ENCODE results near the gene BOC. TPM values are rescaled to one million over a fixed set of nuclear protein-coding genes. Genes with fewer than 3 reads are reported as not detected.

Gene BOC
- total RNA-seq, 1 experiment from 2014 or later: 3.5 TPM

- Histone ChIP-seq H3K23me2 (ENCODE audit: insufficient read length, low read depth, low read length, poor library complexity, severe bottlenecking) (no peaks in the 10 kb centered on the region), H4K91ac (ENCODE audit: insufficient read length, low read depth, low read length) (no peak overlapping the region), H3K4me2 (ENCODE audit: insufficient read depth, insufficient read length, low read length) (no peak overlapping the region), H2AK5ac (ENCODE audit: insufficient read length, low read length) (no peak overlapping the region), H3K18ac (ENCODE audit: insufficient read length, low read depth, low read length) (no peak overlapping the region), H3K27ac (ENCODE audit: insufficient read length, low read depth, low read length) (no peak overlapping the region), H4K20me1 (ENCODE audit: control insufficient read depth, insufficient read depth, insufficient read length) (no peaks in the 10 kb centered on the region), H3K23ac (ENCODE audit: insufficient read length, low read depth, low read length) (no peak overlapping the region), H3K79me2 (ENCODE audit: insufficient read depth, low read length) (no peaks in the 10 kb centered on the region), H2BK15ac (ENCODE audit: low read depth, low read length) (no peak overlapping the region), H3K56ac (ENCODE audit: insufficient read length, low read depth, low read length) (no peak overlapping the region), H3K79me1 (ENCODE audit: insufficient read depth, low read depth, low read length, poor library complexity, severe bottlenecking) (no peaks in the 10 kb centered on the region), H2AFZ (ENCODE audit: low read length) (no peak overlapping the region), H3K4ac (ENCODE audit: low read depth, low read length) (no peak overlapping the region), H3T11ph (ENCODE audit: low read length) (no peak overlapping the region), H4K5ac (ENCODE audit: insufficient read length, low read depth, low read length) (no peak overlapping the region), H3K9ac (ENCODE audit: extremely low read depth, insufficient read length, low read length) (no peak overlapping the region), H3K14ac (ENCODE audit: insufficient read depth, low read length) (no peak overlapping the region), H2BK20ac (ENCODE audit: low read depth, low read length, poor library complexity, severe bottlenecking) (no peak overlapping the region), H3K4me1 (ENCODE audit: insufficient read depth, low read length) (no peaks in the 10 kb centered on the region), H3K27me3 (ENCODE audit: insufficient read depth, low read length) (no peaks in the 10 kb centered on the region), H2BK120ac (ENCODE audit: low read depth, low read length, poor library complexity, severe bottlenecking) (no peak overlapping the region), H4K8ac (replicated peaks; ENCODE audit: insufficient read length, low read depth, low read length) (no peak overlapping the region), H2BK12ac (ENCODE audit: insufficient read length, low read depth, low read length) (no peak overlapping the region), H2BK5ac (ENCODE audit: insufficient read length, low read length) (no peak overlapping the region), H3K9me3 (ENCODE audit: control insufficient read depth, low read depth, low read length) (no peaks in the 10 kb centered on the region)
- H3K27ac Mint-ChIP-seq: no peak overlapping the region
- peaks cover 5 to 10% of the 10 kb centered on the region in 2 experiments for H3K4me1 Mint-ChIP-seq
- no peak for DNase-seq
- H3K9me3 Mint-ChIP-seq: no peaks in the 10 kb centered on the region
- H3K27me3 Mint-ChIP-seq (ENCODE audit: low read depth): peaks cover 12% of the 10 kb centered on the region
- WGBS (ENCODE audit: extremely low coverage, insufficient read length, low lambda C conversion rate): no CpG with 5 or more reads among the region's 6 CpGs
- no peak for TF ChIP-seq CTCF (conservative IDR thresholded peaks at IDR 0.05)
- no peak overlapping the region for H3K4me3 Mint-ChIP-seq
- H3K36me3 Mint-ChIP-seq (ENCODE audit: insufficient read depth in 1 of 3, low read depth in 3 of 3): no peaks in the 10 kb centered on the region; a peak in 1 of 7 replicates
Measured at GRCh38 chr3:113204371-113204770, 7.0 kb upstream of the BOC start.
